C4-2B (cell line): ENCODE data around the gene ARSB.

Experiments used
- H3K27ac ChIP-seq: fragments of 450-650 bp; 2 replicates; pipeline ENCODE4 v1.5.1; 2017
- CTCF ChIP-seq: fragments of 450-650 bp; conservative IDR thresholded peaks from 2 replicates; pipeline ENCODE4 v1.5.1; 2017; ENCODE audit warnings: mild to moderate bottlenecking
- ZFX ChIP-seq: fragments of 450-650 bp; IDR thresholded peaks from 2 replicates; pipeline ENCODE4 v1.6.1; 2017

ARSB gene

DNA sequence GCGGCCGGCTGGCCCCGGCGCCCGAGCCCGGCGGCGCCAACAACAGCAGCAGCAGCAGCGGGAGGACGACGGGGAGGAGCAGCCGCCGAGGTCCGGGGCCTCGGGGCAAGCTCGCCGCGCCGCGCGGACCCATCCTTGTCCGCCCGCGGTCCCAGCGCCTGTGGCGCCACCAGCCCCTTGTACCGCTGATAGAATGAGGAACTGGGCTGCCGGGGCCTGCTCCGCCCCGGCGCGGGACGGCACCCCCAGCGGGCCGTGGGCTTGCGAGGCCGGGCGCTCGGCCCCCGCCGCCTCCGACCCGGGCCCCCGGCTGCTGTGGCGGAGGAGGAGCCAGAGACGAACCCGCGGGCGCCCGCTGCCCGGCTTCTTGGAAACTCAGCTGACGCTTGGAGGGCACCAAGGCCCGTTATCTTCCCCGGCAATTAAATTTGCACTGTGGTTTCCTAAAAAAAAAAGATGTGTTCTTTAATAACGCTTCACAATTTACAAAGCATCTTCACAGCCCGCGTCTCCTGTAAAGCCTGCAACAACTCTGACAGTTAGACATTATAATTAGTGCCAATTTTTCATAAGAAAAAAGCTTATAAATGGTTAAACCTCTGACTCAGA is at the start of gene ARSB:
TSS of gene ARSB (minus strand) at position 195 of the 609 bp plus-strand sequence. CDS start at position 133, 62 bp downstream.
- H3K27ac ChIP-seq = peak within 1 kb of the TSS; percentile 89
- TF ChIP-seq ZFX (peak; percentile 94), CTCF (no peak)

DNA sequence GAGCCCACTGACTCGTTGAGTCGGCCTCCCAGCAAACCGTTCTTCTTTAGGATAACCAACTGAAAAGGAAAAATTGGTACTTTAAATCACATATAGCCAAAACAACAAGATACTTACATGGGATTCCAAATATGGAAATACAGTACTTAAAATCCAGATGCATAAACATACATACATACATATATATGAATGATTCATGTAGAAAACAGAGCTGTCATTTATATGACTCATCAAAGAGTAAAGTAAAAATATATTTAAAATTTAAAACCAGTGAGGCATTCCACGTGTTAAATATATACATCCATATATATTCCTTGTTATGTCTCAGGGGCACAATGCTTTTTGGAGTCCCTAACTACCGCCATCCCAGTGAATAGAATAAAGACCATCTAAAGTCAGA is 47.7 kb upstream of the ARSB start:
- H3K27ac ChIP-seq = no peak overlapping the region
- TF ChIP-seq ZFX (no peak), CTCF (no peak)

- TF ChIP-seq CTCF = no peak
- TF ChIP-seq ZFX = no peak
These were observed 47.1 kb upstream of the ARSB start for GRCh38 chr5:79032031-79032695.

DNA sequence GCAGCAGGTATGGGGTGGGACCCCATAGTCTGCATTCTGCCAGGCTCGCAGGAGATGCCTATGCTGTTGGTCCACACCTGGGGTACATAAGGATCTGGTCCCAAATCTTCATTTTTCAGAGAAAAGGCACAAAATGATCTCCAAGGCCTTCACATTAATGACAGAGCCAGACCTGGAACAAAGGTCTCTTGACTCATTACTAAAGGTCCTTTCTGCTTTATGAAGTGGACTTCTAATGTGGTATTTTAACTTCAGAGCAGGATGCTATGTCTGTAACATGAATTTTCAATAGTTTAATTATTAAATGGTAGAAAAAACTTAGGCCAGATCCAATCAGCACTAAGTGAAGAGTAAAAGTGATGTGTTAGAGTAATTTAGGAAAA is 46.4 kb upstream of the ARSB start:
- TF ChIP-seq ZFX (no peak), CTCF (no peak)
- H3K27ac ChIP-seq = no peak overlapping the region

More at GRCh38 chr5:79032031-79032695, 47.1 kb upstream of the ARSB start:
- no peak overlapping the region for H3K27ac ChIP-seq

DNA sequence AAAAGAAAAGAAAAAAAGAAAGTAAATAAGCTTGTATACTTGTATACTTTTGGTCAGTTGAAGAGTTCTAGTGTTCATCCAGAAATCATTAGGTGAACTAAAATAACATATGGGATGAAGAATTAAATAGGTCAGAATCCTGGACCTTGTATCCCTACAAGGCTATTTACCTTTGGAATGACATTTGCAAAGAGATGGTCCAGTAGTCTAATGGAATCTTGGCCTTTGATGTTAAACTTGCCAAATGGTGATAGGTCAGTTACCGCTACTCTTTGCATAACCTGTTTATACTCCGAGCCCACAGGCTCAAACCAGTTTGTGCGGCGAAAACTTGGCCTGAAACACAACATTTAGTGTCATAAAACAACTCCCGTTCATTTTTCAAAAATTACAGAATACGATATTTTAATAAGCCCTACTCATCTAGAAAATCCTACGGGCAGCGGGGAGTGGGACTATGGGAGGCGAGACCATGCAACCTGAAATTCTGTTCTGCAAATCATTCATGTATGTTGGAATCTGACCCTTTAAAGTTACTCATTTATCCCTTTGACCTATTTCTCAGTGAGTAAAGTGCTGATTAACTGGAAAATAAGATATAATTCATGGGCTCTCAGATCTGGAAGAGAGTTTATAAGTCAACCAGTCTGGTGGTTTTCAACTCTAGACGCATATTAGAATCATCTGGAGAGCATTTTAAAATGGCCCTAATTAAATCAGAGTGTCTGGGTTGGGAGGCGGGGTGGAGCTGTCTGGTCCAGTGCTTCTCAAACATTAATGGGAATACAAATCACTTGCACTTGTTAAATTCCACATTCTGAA is 45.8 kb upstream of the ARSB start:
- TF ChIP-seq CTCF = no peak
- TF ChIP-seq ZFX = no peak
- no peak overlapping the region for H3K27ac ChIP-seq

DNA sequence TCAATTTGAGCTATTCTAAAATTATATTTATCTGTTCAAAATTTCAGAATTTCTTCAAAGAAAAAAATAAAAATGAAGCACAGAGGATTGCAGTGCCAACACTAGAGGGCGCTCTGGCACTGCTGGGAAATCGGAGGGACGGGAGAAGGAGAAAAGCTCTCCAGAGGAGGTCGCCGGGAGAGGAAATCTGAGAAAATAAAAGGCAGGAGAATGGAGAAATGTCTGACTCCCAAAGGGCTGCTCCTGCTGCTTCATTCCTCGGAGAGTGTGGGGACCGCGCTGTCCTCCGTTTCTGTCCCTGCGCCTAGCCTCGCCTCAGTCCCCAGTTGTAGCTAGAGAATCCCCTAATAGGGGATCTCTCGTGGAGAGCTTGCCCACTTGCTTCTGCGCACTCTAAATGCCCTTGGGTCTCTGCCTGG is 40.0 kb upstream of the ARSB start:
- no peak for TF ChIP-seq ZFX
- TF ChIP-seq CTCF = peak; percentile 99
- H3K27ac ChIP-seq = no peak overlapping the region

DNA sequence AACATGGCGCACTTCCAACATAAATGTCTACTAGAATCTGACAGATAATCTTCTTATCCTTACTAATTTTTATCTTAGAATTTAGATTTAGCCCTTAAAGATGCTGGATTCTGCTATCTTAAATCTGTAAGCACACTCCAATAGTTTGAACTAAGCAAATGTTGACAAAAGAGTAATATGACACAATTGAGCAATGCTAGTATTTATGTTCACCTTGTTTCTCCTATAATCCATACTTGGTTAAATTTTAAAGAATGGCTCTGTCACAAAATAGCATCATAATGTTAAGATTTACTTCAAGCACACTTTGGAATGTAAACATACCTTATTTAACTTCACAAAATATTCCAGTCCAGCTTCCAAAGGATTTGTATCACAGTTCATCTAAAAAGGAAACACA is 38.8 kb upstream of the ARSB start:
- H3K27ac ChIP-seq = no peak overlapping the region
- TF ChIP-seq ZFX (no peak), CTCF (no peak)
